Measurements from ENCODE around the gene SLC37A4. TPM values are rescaled to one million over a fixed set of nuclear protein-coding genes. Genes with fewer than 3 reads are reported as not detected.
"Not testable (repeated sequence)": the region's sequence is repeated elsewhere in the genome, so short reads cannot be mapped to it uniquely, and the experiment has no call there.

The SLC37A4 gene
- total RNA-seq, 4 donors from 2014 or later = 24.6 to 32.2 (median 29.2) TPM

- H3K36me3 ChIP-seq = peaks cover 0 to 5% (median 0%) of the 10 kb centered on the region in 3 donors
- H3K4me1 ChIP-seq = no peaks in the 10 kb centered on the region
- 90 to 96% methylated on average over 5 of the region's 5 CpGs for WGBS, 2 donors
- no peak overlapping the region for H3K27ac ChIP-seq
- TF ChIP-seq POLR2A (IDR thresholded peaks at IDR 0.05) = no peak
- TF ChIP-seq CTCF (IDR thresholded peaks at IDR 0.05) = no peak
- no peak for TF ChIP-seq EP300 (IDR thresholded peaks at IDR 0.05)
- DNase-seq (ENCODE audit: low spot score in 2 of 2) = no peak
- no peak overlapping the region for H3K4me3 ChIP-seq
- H3K27me3 ChIP-seq = no peaks in the 10 kb centered on the region
- no peaks in the 10 kb centered on the region for H3K9me3 ChIP-seq
Measured at GRCh38 chr11:118988280-118988679, 42.4 kb downstream of the SLC37A4 start.

- no peak overlapping the region for H3K27ac ChIP-seq
- DNase-seq (ENCODE audit: low spot score in 2 of 2) = no peak
- no peak for TF ChIP-seq CTCF (IDR thresholded peaks at IDR 0.05)
- no peak for TF ChIP-seq EP300 (IDR thresholded peaks at IDR 0.05)
- no peak for TF ChIP-seq POLR2A (IDR thresholded peaks at IDR 0.05)
- H3K36me3 ChIP-seq = no peaks in the 10 kb centered on the region
- peaks cover 0 to 12% (median 3%) of the 10 kb centered on the region in 4 donors for H3K4me1 ChIP-seq
- no peaks in the 10 kb centered on the region for H3K27me3 ChIP-seq
- H3K9me3 ChIP-seq = no peaks in the 10 kb centered on the region
- 56 to 70% methylated on average over 2 of the region's 2 CpGs for WGBS, 2 donors
- no peak overlapping the region for H3K4me3 ChIP-seq
Measured at GRCh38 chr11:118984825-118985224, 45.9 kb downstream of the SLC37A4 start.

GRCh38 chr11:118984337-118984736 lies 46.3 kb downstream of the SLC37A4 start:
- not testable (repeated sequence) for DNase-seq (ENCODE audit: low spot score in 2 of 2)
- WGBS, 2 donors = 69 to 74% methylated on average over 7 to 8 of the region's 8 CpGs

GRCh38 chr11:118980191-118980881 lies 50.3 kb downstream of the SLC37A4 start:
- TF ChIP-seq POLR2A (IDR thresholded peaks at IDR 0.05) (peak in 1 of 2 donors; percentile 12), CTCF (IDR thresholded peaks at IDR 0.05) (no peak), EP300 (IDR thresholded peaks at IDR 0.05) (no peak)
- peak overlapping the region in 2 of 4 donors; percentile 16 to 34 for H3K4me3 ChIP-seq

More at GRCh38 chr11:118984337-118984736, 46.3 kb downstream of the SLC37A4 start:
- not testable (repeated sequence) for H3K27me3 ChIP-seq, H3K4me3 ChIP-seq, H3K36me3 ChIP-seq, H3K9me3 ChIP-seq, H3K27ac ChIP-seq
- H3K4me1 ChIP-seq = peaks cover 0 to 17% (median 5%) of the 10 kb centered on the region in 4 donors

GRCh38 chr11:118979434-118979833 lies 51.2 kb downstream of the SLC37A4 start:
- DNase-seq (ENCODE audit: low spot score in 2 of 2) = no peak
- TF ChIP-seq EP300 (IDR thresholded peaks at IDR 0.05) (no peak), POLR2A (IDR thresholded peaks at IDR 0.05) (no peak)
- Histone ChIP-seq H3K9me3 (no peaks in the 10 kb centered on the region), H3K36me3 (no peaks in the 10 kb centered on the region), H3K27ac (no peak overlapping the region), H3K27me3 (peaks cover 0 to 14% of the 10 kb centered on the region in 2 donors), H3K4me1 (peaks cover 0 to 17% (median 5%) of the 10 kb centered on the region in 4 donors), H3K4me3 (no peak overlapping the region)
- WGBS, 2 donors = 39 to 51% methylated on average over 9 of the region's 9 CpGs

More at GRCh38 chr11:118980191-118980881, 50.3 kb downstream of the SLC37A4 start:
- WGBS, 2 donors = 20 to 21% methylated on average over 20 to 21 of the region's 21 CpGs
- no peaks in the 10 kb centered on the region for H3K9me3 ChIP-seq
- peaks cover 0 to 17% (median 5%) of the 10 kb centered on the region in 4 donors for H3K4me1 ChIP-seq
- H3K27ac ChIP-seq = no peak overlapping the region
- H3K36me3 ChIP-seq = no peaks in the 10 kb centered on the region
- H3K27me3 ChIP-seq = peaks cover 0 to 12% of the 10 kb centered on the region in 2 donors
- DNase-seq (ENCODE audit: low spot score in 2 of 2) = peak in 1 of 2 donors; percentile 23

All from tibial nerve (tissue), 4 donors.